ENCODE results near the gene GPR37. TPM values are rescaled to one million over a fixed set of nuclear protein-coding genes. Genes with fewer than 3 reads are reported as not detected.

The GPR37 gene
- total RNA-seq, 4 donors from 2014 or later = 3.1 to 6.9 (median 6.1) TPM

GRCh38 chr7:124781418-124781817, 15.8 kb upstream of the GPR37 start:
- Histone ChIP-seq H3K4me3 (no peak overlapping the region), H3K4me1 (no peaks in the 10 kb centered on the region), H3K9me3 (no peaks in the 10 kb centered on the region), H3K36me3 (no peaks in the 10 kb centered on the region), H3K27ac (no peak overlapping the region), H3K27me3 (no peaks in the 10 kb centered on the region)
- TF ChIP-seq POLR2A (IDR thresholded peaks at IDR 0.05) (no peak), POLR2AphosphoS5 (IDR thresholded peaks at IDR 0.05) (no peak), EP300 (IDR thresholded peaks at IDR 0.05) (no peak), CTCF (IDR thresholded peaks at IDR 0.05) (no peak)
- DNase-seq (ENCODE audit: low spot score in 2 of 2) = no peak
- 84% methylated on average over 2 of the region's 2 CpGs for WGBS

GRCh38 chr7:124780608-124781007, 15.0 kb upstream of the GPR37 start:
- no peaks in the 10 kb centered on the region for H3K9me3 ChIP-seq
- H3K27me3 ChIP-seq = no peaks in the 10 kb centered on the region
- TF ChIP-seq EP300 (IDR thresholded peaks at IDR 0.05) = no peak
- no peak for TF ChIP-seq POLR2AphosphoS5 (IDR thresholded peaks at IDR 0.05)
- no peak for TF ChIP-seq POLR2A (IDR thresholded peaks at IDR 0.05)
- TF ChIP-seq CTCF (IDR thresholded peaks at IDR 0.05) = no peak
- no peak overlapping the region for H3K4me3 ChIP-seq
- WGBS = 87% methylated on average over 1 of the region's 1 CpG
- DNase-seq (ENCODE audit: low spot score in 2 of 2) = no peak
- H3K36me3 ChIP-seq = no peaks in the 10 kb centered on the region
- no peak overlapping the region for H3K27ac ChIP-seq
- H3K4me1 ChIP-seq = no peaks in the 10 kb centered on the region

GRCh38 chr7:124780056-124780455, 14.5 kb upstream of the GPR37 start:
- TF ChIP-seq POLR2AphosphoS5 (IDR thresholded peaks at IDR 0.05) = no peak
- no peak for TF ChIP-seq POLR2A (IDR thresholded peaks at IDR 0.05)
- no peak for TF ChIP-seq CTCF (IDR thresholded peaks at IDR 0.05)
- TF ChIP-seq EP300 (IDR thresholded peaks at IDR 0.05) = no peak
- H3K36me3 ChIP-seq = no peaks in the 10 kb centered on the region
- no peak overlapping the region for H3K4me3 ChIP-seq
- H3K27me3 ChIP-seq = no peaks in the 10 kb centered on the region
- DNase-seq (ENCODE audit: low spot score in 2 of 2) = no peak
- no peak overlapping the region for H3K27ac ChIP-seq
- H3K9me3 ChIP-seq = no peaks in the 10 kb centered on the region
- H3K4me1 ChIP-seq = no peaks in the 10 kb centered on the region

- H3K9me3 ChIP-seq = no peaks in the 10 kb centered on the region
- no peaks in the 10 kb centered on the region for H3K27me3 ChIP-seq
- H3K4me1 ChIP-seq = no peaks in the 10 kb centered on the region
- no peak for TF ChIP-seq POLR2A (IDR thresholded peaks at IDR 0.05)
- no peak for TF ChIP-seq POLR2AphosphoS5 (IDR thresholded peaks at IDR 0.05)
- no peak for TF ChIP-seq CTCF (IDR thresholded peaks at IDR 0.05)
- H3K4me3 ChIP-seq = no peak overlapping the region
- no peak for DNase-seq (ENCODE audit: low spot score in 2 of 2)
- no peak overlapping the region for H3K27ac ChIP-seq
- no peaks in the 10 kb centered on the region for H3K36me3 ChIP-seq
Measured at GRCh38 chr7:124779620-124780019, 14.0 kb upstream of the GPR37 start.

GRCh38 chr7:124779194-124779593, 13.6 kb upstream of the GPR37 start:
- Histone ChIP-seq H3K27me3 (no peaks in the 10 kb centered on the region), H3K27ac (no peak overlapping the region), H3K36me3 (no peaks in the 10 kb centered on the region), H3K4me3 (no peak overlapping the region), H3K9me3 (no peaks in the 10 kb centered on the region), H3K4me1 (no peaks in the 10 kb centered on the region)
- WGBS = 56% methylated on average over 3 of the region's 3 CpGs
- TF ChIP-seq POLR2AphosphoS5 (IDR thresholded peaks at IDR 0.05) (no peak), POLR2A (IDR thresholded peaks at IDR 0.05) (no peak), CTCF (IDR thresholded peaks at IDR 0.05) (no peak), EP300 (IDR thresholded peaks at IDR 0.05) (no peak)
- DNase-seq (ENCODE audit: low spot score in 2 of 2) = no peak

Measured in suprapubic skin (tissue), 4 donors.